CD4-positive, alpha-beta T cell treated with Interleukin-21 for 1 hour (primary cell): Measurements from ENCODE around the gene MMEL1.
"Not testable (repeated sequence)": the region's sequence is repeated elsewhere in the genome, so short reads cannot be mapped to it uniquely, and the experiment has no call there.

Source experiments
- DNase-seq: peaks from one replicate; pipeline ENCODE4 v3.0.0-alpha.2; 2020

MMEL1 gene

GRCh38 chr1:2632561-2633361 is at the start of gene MMEL1:
Gene MMEL1, minus strand, starts transcription at chr1:2633016. Its CDS starts 3,532 bp downstream, at chr1:2629484.
- no peak for DNase-seq

- DNase-seq, result not testable (repeated sequence)
Observed at GRCh38 chr1:2676726-2677125, 43.9 kb upstream of the MMEL1 start.

GRCh38 chr1:2671656-2672055 is 38.8 kb upstream of the MMEL1 start:
- not testable (repeated sequence) for DNase-seq

- DNase-seq, result not testable (repeated sequence)
Observed at GRCh38 chr1:2659806-2660205, 27.0 kb upstream of the MMEL1 start.

GRCh38 chr1:2657909-2658308 is 25.1 kb upstream of the MMEL1 start:
- not testable (repeated sequence) for DNase-seq

- not testable (repeated sequence) for DNase-seq
Observed at GRCh38 chr1:2657124-2657523, 24.3 kb upstream of the MMEL1 start.

GRCh38 chr1:2655598-2656434 is 23.0 kb upstream of the MMEL1 start:
- not testable (repeated sequence) for DNase-seq

- not testable (repeated sequence) for DNase-seq
Observed at GRCh38 chr1:2654443-2654948, 21.7 kb upstream of the MMEL1 start.

- DNase-seq, result not testable (repeated sequence)
Observed at GRCh38 chr1:2653741-2654442, 21.1 kb upstream of the MMEL1 start.

GRCh38 chr1:2652926-2653571 is 20.2 kb upstream of the MMEL1 start:
- DNase-seq, result not testable (repeated sequence)

- DNase-seq, result not testable (repeated sequence)
Observed at GRCh38 chr1:2652152-2652925, 19.5 kb upstream of the MMEL1 start.

GRCh38 chr1:2650967-2651645 is 18.3 kb upstream of the MMEL1 start:
- DNase-seq, result no peak

GRCh38 chr1:2646837-2647236 is 14.0 kb upstream of the MMEL1 start:
- DNase-seq, result no peak

GRCh38 chr1:2645776-2646175 is 13.0 kb upstream of the MMEL1 start:
- DNase-seq, result no peak

GRCh38 chr1:2645143-2645542 is 12.3 kb upstream of the MMEL1 start:
- no peak for DNase-seq

GRCh38 chr1:2644591-2645101 is 11.8 kb upstream of the MMEL1 start:
- DNase-seq, result no peak

GRCh38 chr1:2644171-2644570 is 11.4 kb upstream of the MMEL1 start:
- no peak for DNase-seq

- DNase-seq, result no peak
Observed at GRCh38 chr1:2643414-2644077, 10.7 kb upstream of the MMEL1 start.

- DNase-seq, result peak; percentile 95
Observed at GRCh38 chr1:2642560-2643413, 10.0 kb upstream of the MMEL1 start.
